Measurements from ENCODE around the gene SPHK2. TPM values are rescaled to one million over a fixed set of nuclear protein-coding genes. Genes with fewer than 3 reads are reported as not detected.
"Not testable (repeated sequence)": the region's sequence is repeated elsewhere in the genome, so short reads cannot be mapped to it uniquely, and the experiment has no call there.

The SPHK2 gene
- total RNA-seq, 2 experiments from 2014 or later, result 22.3 to 22.9 TPM

- ATAC-seq (no peak), DNase-seq (no peak)
- no peaks in the 10 kb centered on the region for H3K27me3 Mint-ChIP-seq
- POLR2A ChIA-PET, result interaction anchor here (0.5 kb wide), 1 partner anchor 236 kb away, joined by 3 read pairs; no protein-coding TSS in a partner anchor
- H3K27ac Mint-ChIP-seq, result no peak overlapping the region
- no peaks in the 10 kb centered on the region for H3K36me3 Mint-ChIP-seq (ENCODE audit: low read depth)
- H3K4me3 Mint-ChIP-seq, result no peak overlapping the region
- TF ChIP-seq CTCF (IDR thresholded peaks at IDR 0.05), result no peak
- no peaks in the 10 kb centered on the region for H3K4me1 Mint-ChIP-seq (ENCODE audit: low read depth)
- H3K9me3 Mint-ChIP-seq, result no peaks in the 10 kb centered on the region
- intact Hi-C loops (cut with micrococcal nuclease), result no loop called here
- CTCF ChIA-PET, result interaction anchor here (1.0 to 1.2 kb wide), 2 partner anchors 13 to 69 kb away, joined by 3 read pairs; no protein-coding TSS in a partner anchor
Observed at GRCh38 chr19:48575931-48576622, 43.2 kb upstream of the SPHK2 start.

- DNase-seq; H3K27ac Mint-ChIP-seq; intact Hi-C loops (cut with micrococcal nuclease); ATAC-seq; H3K36me3 Mint-ChIP-seq (ENCODE audit: low read depth); H3K4me1 Mint-ChIP-seq (ENCODE audit: low read depth); H3K4me3 Mint-ChIP-seq; H3K9me3 Mint-ChIP-seq; H3K27me3 Mint-ChIP-seq: not testable (repeated sequence)
- CTCF ChIA-PET, result interaction anchor here (0.7 to 1.0 kb wide), 3 partner anchors 11 to 71 kb away, joined by 3 read pairs; no protein-coding TSS in a partner anchor
- POLR2A ChIA-PET, result interaction anchor here (0.7 to 1.1 kb wide), 2 partner anchors 26 to 38 kb away, joined by 3 to 4 read pairs; partner anchors contain the start of gene SULT2B1
Observed at GRCh38 chr19:48577908-48578307, 41.4 kb upstream of the SPHK2 start.

DNA sequence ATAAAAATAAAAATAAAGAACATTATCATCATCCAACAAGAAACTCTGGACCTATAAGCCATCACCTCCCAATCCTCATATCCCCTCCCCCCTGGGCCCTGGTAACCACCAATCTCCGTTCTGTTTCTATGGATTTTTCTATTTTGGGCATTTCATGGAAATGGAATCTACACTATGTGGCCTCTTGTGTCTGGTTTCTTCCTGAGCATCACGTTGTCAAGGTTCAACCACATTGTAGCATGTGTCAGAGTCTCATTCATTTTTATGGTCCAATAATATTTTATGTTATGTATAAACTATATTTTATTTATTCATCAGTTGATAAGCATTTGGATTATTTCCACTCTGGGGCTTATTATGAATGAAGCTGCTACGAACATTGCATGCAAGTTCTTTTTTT is 40.4 kb upstream of the SPHK2 start:
- ChIA-PET POLR2A (no interaction called here), CTCF (no interaction called here)
- ATAC-seq (no peak), DNase-seq (no peak)
- no peak for TF ChIP-seq CTCF (IDR thresholded peaks at IDR 0.05)
- Mint-ChIP-seq H3K36me3 (ENCODE audit: low read depth) (no peaks in the 10 kb centered on the region), H3K27me3 (no peaks in the 10 kb centered on the region), H3K4me3 (no peak overlapping the region), H3K9me3 (no peaks in the 10 kb centered on the region), H3K27ac (no peak overlapping the region), H3K4me1 (ENCODE audit: low read depth) (no peaks in the 10 kb centered on the region)
- intact Hi-C loops (cut with micrococcal nuclease), result no loop called here

DNA sequence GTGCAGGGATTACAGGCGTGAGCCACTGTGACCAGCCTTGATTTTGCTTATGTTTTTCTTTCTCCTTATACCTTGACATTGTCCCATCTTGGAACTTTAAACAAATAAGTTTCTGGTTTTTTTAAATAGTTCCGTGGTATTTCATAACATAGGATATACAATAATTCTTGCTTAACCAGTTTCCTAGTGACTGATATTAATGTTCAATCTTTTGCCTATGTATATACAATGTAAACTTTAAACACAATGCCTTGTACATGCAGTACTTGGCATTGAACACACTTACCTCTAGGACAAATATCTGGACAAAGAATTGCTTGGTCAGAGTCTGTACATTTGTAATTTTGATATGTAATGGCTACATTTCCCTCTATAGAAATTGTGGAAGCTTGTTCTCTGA is 37.1 kb upstream of the SPHK2 start:
- Mint-ChIP-seq H3K27me3 (no peaks in the 10 kb centered on the region), H3K4me1 (ENCODE audit: low read depth) (peaks cover 5% of the 10 kb centered on the region), H3K9me3 (no peaks in the 10 kb centered on the region), H3K27ac (no peak overlapping the region), H3K4me3 (no peak overlapping the region), H3K36me3 (ENCODE audit: low read depth) (peaks cover 2% of the 10 kb centered on the region)
- ChIA-PET CTCF (interaction anchor here (1.2 to 3.4 kb wide), 3 partner anchors 76 to 268 kb away, joined by 4 to 61 read pairs (median 60); no protein-coding TSS in a partner anchor), POLR2A (no interaction called here)
- no peak for ATAC-seq
- TF ChIP-seq CTCF (IDR thresholded peaks at IDR 0.05), result no peak
- DNase-seq, result no peak
- intact Hi-C loops (cut with micrococcal nuclease), result no loop called here

DNA sequence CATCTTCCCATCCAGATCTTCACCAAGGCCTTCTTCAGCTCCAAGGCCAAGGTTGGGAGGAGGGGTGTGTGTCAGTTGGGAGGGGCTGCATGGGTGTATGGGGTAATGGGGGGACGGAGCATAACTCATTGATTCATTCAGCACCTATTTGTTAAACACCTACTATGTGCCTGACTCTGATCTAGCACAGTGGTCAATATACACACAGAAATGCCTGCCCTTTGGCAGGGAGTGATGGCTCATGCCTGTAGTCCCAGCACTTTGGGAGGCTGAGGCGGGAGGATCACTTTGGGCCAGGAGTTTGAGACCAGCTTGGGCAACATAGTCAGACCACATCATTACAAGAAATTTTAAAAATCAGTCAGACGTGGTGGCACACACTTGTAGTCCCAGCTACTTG is 31.9 kb upstream of the SPHK2 start:
- ChIA-PET CTCF (interaction anchor here (2.8 to 6.4 kb wide), 2 partner anchors 21 to 97 kb away, joined by 15 to 44 read pairs; no protein-coding TSS in a partner anchor), POLR2A (no interaction called here)
- Mint-ChIP-seq H3K9me3 (no peaks in the 10 kb centered on the region), H3K36me3 (ENCODE audit: low read depth) (peaks cover 2% of the 10 kb centered on the region), H3K4me3 (no peak overlapping the region), H3K27me3 (no peaks in the 10 kb centered on the region), H3K27ac (no peak overlapping the region), H3K4me1 (ENCODE audit: low read depth) (peaks cover 15% of the 10 kb centered on the region)
- intact Hi-C loops (cut with micrococcal nuclease), result no loop called here
- ATAC-seq (no peak), DNase-seq (no peak)
- TF ChIP-seq CTCF (IDR thresholded peaks at IDR 0.05), result no peak

Data from activated CD8-positive, alpha-beta T cell treated with anti-CD3 and anti-CD28 coated beads for 36 hours (primary cell).